Vagina (tissue), 2 donors: ENCODE measurements around the gene VSIR. TPM values are rescaled to one million over a fixed set of nuclear protein-coding genes. Genes with fewer than 3 reads are reported as not detected.

Experiments used
- DNase-seq, 2 donors: peaks; one replicate each; pipeline ENCODE4 v3.0.0-alpha.2; 2017; ENCODE audit errors: extremely low spot score in 2 of 2
- H3K27ac ChIP-seq: fragments of 200-600 bp; sonication (generic); one replicate; pipeline ENCODE4 v1.5.1; 2019
- H3K27me3 ChIP-seq: fragments of 200-600 bp; sonication (generic); one replicate; pipeline ENCODE4 v1.5.1; 2019
- H3K36me3 ChIP-seq, 2 donors: fragments of 200-600 bp; sonication (generic); one replicate each; pipeline ENCODE4 v1.5.1; 2017 to 2019
- H3K4me1 ChIP-seq: fragments of 200-600 bp; sonication (generic); one replicate; pipeline ENCODE4 v1.5.1; 2019
- H3K4me3 ChIP-seq, 2 donors: fragments of 200-600 bp; sonication (generic); 1 replicate in 1 of 2; 2 replicates in 1 of 2; pipeline ENCODE4 v1.5.1; 2016 to 2019
- H3K9me3 ChIP-seq: fragments of 200-600 bp; sonication (generic); one replicate; pipeline ENCODE4 v1.5.1; 2019
- POLR2A ChIP-seq, 2 donors: fragments of 450-650 bp; IDR thresholded peaks; one replicate each; pipeline ENCODE4 v1.6.1; 2017; ENCODE audit warnings: antibody characterized with exemption in 2 of 2, mild to moderate bottlenecking in 2 of 2, moderate library complexity in 2 of 2
- POLR2AphosphoS5 ChIP-seq, 2 donors: sonication (generic); formaldehyde crosslinking; IDR thresholded peaks; one replicate each; pipeline ENCODE4 v1.9.0; 2017; ENCODE audit warnings: antibody characterized with exemption in 2 of 2, mild to moderate bottlenecking in 2 of 2, low read depth in 1 of 2; ENCODE audit not compliant: insufficient read depth in 1 of 2
- intact Hi-C: fragments of 100-400 bp; cut with DNase I; formaldehyde crosslinking; loops from one replicate; pipeline ENCODE4 v1.15.1; 2023
- total RNA-seq: library from RNA; depleted of rRNA; stranded (reverse); fragments of >200 nt; gene quantifications from one replicate; pipeline ENCODE4 v1.2.3, GENCODE V29; 2016
- TF ChIP-seq, protein P1 (sequence below), 3 experiments: fragments of 450-650 bp in 2 of 3; fragments of 200-600 bp in 1 of 3; sonication (generic) in 1 of 3; IDR thresholded peaks; one replicate each; pipeline ENCODE4 v1.5.1; 2017 to 2019; ENCODE audit warnings: antibody characterized with exemption in 3 of 3, mild to moderate bottlenecking in 2 of 3, moderate library complexity in 2 of 3

VSIR gene
- total RNA-seq, 1 donor from 2014 or later, result 96.5 TPM

GRCh38 chr10:71778071-71778825 is 4.9 kb upstream of the VSIR start:
- H3K4me1 ChIP-seq, result peaks cover 14% of the 10 kb centered on the region
- H3K36me3 ChIP-seq, result no peaks in the 10 kb centered on the region
- H3K27ac ChIP-seq, result no peak overlapping the region
- no peaks in the 10 kb centered on the region for H3K27me3 ChIP-seq
- intact Hi-C loops, result no loop called here
- H3K9me3 ChIP-seq, result no peaks in the 10 kb centered on the region
- H3K4me3 ChIP-seq, result no peak overlapping the region
- DNase-seq, result no peak
- TF ChIP-seq, protein P1, sequence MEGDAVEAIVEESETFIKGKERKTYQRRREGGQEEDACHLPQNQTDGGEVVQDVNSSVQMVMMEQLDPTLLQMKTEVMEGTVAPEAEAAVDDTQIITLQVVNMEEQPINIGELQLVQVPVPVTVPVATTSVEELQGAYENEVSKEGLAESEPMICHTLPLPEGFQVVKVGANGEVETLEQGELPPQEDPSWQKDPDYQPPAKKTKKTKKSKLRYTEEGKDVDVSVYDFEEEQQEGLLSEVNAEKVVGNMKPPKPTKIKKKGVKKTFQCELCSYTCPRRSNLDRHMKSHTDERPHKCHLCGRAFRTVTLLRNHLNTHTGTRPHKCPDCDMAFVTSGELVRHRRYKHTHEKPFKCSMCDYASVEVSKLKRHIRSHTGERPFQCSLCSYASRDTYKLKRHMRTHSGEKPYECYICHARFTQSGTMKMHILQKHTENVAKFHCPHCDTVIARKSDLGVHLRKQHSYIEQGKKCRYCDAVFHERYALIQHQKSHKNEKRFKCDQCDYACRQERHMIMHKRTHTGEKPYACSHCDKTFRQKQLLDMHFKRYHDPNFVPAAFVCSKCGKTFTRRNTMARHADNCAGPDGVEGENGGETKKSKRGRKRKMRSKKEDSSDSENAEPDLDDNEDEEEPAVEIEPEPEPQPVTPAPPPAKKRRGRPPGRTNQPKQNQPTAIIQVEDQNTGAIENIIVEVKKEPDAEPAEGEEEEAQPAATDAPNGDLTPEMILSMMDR (IDR thresholded peaks at IDR 0.05), result no peak
- TF ChIP-seq POLR2A (IDR thresholded peaks at IDR 0.05) (no peak), POLR2AphosphoS5 (IDR thresholded peaks at IDR 0.05; ENCODE audit: insufficient read depth in 1 of 2, low read depth in 1 of 2) (no peak)

DNA sequence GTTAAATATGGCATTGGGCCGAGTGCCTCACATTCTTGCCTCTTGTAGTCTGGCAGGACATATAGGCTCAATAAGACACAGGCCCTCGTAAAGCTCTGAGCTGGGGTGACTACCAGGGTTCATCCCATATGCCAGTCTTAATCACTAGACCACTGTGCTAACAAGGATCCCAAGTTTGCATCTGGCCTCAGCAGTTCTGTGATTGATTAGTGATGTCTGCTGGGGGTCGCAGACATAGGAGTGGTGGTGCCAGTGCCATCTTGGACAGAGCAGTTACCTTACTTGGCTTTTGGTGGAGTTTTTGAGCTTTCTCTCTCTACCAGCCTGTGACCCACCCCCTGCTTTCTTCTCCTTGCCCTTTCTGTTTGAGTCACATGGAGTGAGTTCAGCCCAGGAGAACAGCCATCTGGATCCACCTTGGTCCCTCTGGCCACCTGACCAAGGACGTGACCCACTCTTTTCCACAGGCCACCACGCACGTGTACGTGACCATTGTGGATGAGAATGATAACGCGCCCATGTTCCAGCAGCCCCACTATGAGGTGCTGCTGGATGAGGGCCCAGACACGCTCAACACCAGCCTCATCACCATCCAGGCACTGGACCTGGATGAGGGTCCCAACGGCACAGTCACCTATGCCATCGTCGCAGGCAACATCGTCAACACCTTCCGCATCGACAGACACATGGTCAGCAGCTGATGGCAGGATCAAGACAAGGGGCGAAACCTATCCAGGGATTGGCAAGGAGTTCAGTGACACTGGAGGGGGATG is 4.1 kb upstream of the VSIR start:
- DNase-seq, result no peak
- TF ChIP-seq, protein P1 (IDR thresholded peaks at IDR 0.05), result no peak
- TF ChIP-seq POLR2A (IDR thresholded peaks at IDR 0.05), result no peak
- TF ChIP-seq POLR2AphosphoS5 (IDR thresholded peaks at IDR 0.05; ENCODE audit: insufficient read depth in 1 of 2, low read depth in 1 of 2), result no peak
- H3K4me1 ChIP-seq, result peaks cover 21% of the 10 kb centered on the region
- no peaks in the 10 kb centered on the region for H3K9me3 ChIP-seq
- intact Hi-C loops, result no loop called here
- no peak overlapping the region for H3K4me3 ChIP-seq
- H3K27ac ChIP-seq, result no peak overlapping the region
- H3K36me3 ChIP-seq, result no peaks in the 10 kb centered on the region
- H3K27me3 ChIP-seq, result no peaks in the 10 kb centered on the region

DNA sequence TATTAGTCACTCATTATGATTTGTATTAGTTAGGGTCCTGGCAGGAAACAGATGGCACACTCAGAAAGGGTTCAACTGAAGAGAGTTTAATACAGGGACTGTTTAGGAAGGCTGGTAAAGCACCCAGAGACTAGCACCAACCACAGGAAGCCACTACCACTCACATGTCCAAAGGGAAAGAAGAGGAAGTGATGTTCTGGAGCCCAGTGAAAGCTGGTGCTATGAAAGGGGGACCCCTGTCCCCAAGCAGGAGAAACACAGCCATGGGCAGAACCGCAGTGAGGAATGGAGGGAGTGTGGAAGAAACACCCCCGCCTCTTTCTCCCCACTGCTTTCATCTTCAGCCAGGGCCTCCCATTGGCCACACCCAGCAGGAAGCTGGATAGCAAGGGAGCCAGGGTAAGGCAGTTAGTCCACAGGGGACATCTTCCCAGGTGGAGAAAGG is 3.2 kb upstream of the VSIR start:
- no peaks in the 10 kb centered on the region for H3K36me3 ChIP-seq
- H3K27me3 ChIP-seq, result no peaks in the 10 kb centered on the region
- intact Hi-C loops, result no loop called here
- H3K4me1 ChIP-seq, result peaks cover 29% of the 10 kb centered on the region
- H3K4me3 ChIP-seq, result no peak overlapping the region
- no peak for DNase-seq
- H3K9me3 ChIP-seq, result no peaks in the 10 kb centered on the region
- H3K27ac ChIP-seq, result no peak overlapping the region
- TF ChIP-seq POLR2AphosphoS5 (IDR thresholded peaks at IDR 0.05; ENCODE audit: insufficient read depth in 1 of 2, low read depth in 1 of 2), result no peak
- TF ChIP-seq POLR2A (IDR thresholded peaks at IDR 0.05), result no peak
- TF ChIP-seq, protein P1 (IDR thresholded peaks at IDR 0.05), result no peak

DNA sequence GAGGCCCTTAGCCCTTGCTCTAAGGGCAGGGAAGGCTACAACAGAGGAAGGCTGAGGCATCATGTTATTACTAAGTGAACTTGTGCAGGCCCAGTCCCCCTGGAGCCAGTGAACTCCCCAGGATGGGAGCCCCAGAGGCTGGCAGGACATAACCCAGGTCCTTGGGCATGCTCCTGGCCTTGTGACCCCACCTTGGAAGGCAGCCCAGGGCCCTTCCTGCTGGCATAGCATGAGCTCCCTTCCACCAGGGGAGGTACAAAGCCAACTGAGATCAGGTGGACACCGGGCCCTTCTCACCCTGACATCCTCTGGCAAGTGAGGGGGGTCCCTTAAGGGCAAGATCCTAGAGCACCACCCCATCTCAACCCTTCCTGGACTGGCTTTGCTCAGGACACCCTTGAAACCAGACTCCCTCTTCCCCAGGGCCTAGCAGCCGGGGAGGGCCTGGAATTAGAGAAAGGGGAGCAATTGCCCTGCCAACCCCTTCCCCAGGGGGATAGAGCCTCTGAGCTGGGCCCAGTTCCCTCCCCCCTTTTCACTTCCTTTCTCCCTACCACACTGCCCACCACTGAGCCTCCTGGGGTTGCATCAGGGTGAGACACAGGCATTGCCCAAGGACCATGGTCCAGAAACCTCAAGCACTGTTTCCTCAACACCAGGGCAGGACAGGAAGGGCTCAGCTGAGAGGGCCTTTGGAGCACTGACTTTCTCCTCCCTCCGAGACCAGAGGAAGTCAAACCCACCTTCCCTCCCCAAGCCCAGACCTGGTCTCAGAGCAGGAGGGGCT is 1.8 kb upstream of the VSIR start:
- peaks cover 43% of the 10 kb centered on the region for H3K4me1 ChIP-seq
- intact Hi-C loops, result loop anchor here (5.0 kb wide), 1 partner anchor 63 kb away; no protein-coding TSS in a partner anchor
- TF ChIP-seq POLR2A (IDR thresholded peaks at IDR 0.05) (no peak), POLR2AphosphoS5 (IDR thresholded peaks at IDR 0.05; ENCODE audit: insufficient read depth in 1 of 2, low read depth in 1 of 2) (no peak)
- TF ChIP-seq, protein P1 (IDR thresholded peaks at IDR 0.05), result no peak
- no peaks in the 10 kb centered on the region for H3K27me3 ChIP-seq
- no peak for DNase-seq
- no peak overlapping the region for H3K4me3 ChIP-seq
- no peaks in the 10 kb centered on the region for H3K36me3 ChIP-seq
- no peaks in the 10 kb centered on the region for H3K9me3 ChIP-seq
- H3K27ac ChIP-seq, result no peak overlapping the region
